ENCODE results near the gene ELOF1.
A peak's percentile ranks its signal among the peaks of the same experiment; 100 is the strongest.

The ELOF1 gene

DNA sequence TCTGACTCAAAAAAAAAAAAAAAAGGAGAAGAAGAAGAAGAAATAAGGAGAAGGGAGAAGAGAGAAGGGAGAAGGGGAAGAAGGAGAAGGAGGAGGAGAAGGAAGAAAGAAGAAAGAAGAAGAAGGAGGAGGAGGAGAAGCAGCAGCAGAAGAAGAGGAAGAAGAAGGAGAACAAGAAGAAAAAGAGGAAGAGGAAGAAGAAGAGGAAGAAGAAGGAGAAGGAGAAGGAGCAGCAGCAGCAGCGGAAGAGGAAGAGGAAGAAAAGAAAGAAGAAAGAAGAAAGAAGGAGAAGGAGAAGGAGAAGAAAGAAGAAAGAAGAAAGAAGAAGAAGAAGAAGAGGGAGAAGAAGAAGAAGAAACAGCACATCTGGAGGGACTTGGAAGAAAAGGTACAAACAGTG, 24.5 kb downstream of the ELOF1 start:
- no peak for DNase-seq

DNA sequence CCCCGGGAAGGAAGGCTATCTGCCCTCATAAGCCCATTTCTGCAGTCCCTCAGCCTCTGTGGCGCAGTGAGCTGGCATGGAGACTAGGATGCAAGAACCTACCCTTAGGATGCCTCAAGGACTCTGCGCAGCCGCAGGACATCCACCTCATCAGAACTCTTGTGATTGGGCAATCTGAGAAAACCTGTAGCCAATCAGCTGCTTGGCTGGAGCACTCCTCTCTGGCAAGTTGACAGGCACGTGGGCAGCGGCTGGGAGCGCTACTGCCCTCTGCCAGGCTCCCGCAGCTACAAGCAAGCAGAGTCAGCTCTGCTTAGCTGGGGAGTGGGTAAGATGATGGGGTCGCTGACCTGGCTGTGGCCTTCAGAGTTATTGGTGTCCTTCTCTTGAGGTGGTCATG, 28.6 kb downstream of the ELOF1 start:
- DNase-seq, result no peak

DNA sequence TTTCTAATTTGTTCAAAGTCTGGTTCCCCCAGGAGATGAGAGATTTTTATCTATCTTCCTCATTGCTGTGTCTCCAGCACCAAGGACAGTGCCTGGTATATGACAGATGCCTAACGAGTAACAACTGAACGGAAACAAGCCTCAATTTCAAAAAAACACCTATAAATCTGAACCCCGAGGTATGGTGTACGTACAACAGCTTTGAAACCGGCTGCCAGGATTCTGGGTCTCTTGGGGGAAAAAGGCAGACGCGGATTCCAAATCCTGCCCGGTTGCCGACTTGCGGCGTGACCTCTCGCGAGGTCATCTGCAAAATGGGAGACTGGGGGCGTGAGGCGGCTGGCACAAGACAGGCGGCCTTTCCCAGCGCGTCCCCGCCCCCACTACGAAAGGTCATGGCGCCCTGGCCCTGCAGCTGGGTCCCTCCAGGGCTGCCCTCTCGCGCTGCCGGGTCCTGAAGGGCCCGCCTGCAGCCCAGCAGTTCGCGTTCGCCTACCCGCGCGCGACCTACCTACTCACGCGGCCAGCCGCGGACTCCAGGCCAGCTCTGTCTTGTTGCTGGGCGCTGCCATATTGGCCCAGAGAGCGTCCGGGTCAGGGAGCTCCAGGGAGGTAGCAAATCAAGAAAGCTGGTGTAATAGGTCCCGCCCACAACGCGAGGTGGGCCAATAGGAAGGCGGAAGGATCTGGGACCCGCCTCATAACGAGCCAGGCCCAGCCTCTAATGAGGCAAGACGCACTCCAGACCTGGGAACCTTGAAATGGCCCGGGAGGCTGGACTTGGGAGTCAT, 30.3 kb downstream of the ELOF1 start, which contains the start of gene ECSIT:
ECSIT (minus strand) TSS at position 584 of the 791 bp plus-strand sequence. CDS start 9,964 bp downstream, outside the sequence.
- peak; percentile 86 for DNase-seq

DNA sequence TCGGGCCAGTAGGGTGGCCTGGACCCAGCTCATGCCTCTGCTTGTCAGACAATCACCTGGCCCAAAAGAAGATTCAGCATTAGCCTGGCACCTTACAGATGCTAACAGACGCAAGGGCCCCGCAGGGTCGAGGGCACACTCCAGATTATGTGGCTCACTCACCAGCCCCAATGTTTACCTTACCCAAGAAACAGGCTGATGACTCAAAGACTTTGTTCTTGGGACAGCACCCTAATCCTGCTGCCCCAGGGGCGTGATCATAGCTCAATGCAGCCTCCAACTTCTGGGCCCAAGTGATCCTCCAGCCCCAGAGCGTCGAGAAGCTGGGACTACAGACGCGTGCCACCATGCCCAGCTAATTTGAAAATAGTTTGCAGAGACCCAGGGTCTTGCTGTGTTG, 39.9 kb downstream of the ELOF1 start:
- DNase-seq, result no peak

DNA sequence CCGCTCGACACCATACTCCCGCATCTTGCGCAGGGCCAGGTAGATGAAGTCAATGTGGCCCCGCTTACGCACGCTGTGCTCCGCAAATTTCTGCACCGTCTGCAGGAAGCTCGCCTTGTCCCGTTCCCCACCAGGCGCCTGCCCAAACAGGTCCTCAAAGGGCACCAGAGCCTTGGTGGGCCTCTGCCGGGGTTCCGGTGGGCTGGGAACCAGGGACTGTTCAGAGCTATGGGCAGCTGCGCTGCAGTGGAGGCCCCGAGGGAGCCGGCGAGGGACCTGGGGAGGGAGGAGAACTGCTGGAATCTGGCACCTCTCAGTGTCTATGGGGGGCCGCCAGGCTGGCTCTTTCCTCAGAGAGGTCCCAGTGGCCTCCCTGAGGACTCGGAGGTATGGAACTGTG, 45.1 kb downstream of the ELOF1 start:
- no peak for DNase-seq

DNA sequence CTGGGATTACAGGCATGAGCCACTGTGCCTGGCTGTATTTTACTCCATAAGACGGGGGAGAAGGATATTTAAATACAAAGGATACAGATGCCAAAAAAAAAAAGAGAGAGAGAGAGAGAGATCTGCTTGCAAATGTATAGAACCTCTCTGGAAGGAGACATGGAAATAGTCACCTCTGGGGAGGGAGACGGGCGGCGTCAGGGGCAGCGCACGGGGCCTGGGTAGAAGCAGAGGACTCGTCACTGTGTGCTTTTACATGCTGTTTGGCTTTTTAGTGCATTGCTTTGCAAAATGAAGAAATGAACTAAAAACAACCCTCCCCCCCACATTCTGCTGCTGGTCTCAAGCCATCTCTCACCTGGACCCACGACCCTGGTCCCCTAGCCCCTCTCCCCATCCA, 48.6 kb downstream of the ELOF1 start:
- DNase-seq, result no peak

DNA sequence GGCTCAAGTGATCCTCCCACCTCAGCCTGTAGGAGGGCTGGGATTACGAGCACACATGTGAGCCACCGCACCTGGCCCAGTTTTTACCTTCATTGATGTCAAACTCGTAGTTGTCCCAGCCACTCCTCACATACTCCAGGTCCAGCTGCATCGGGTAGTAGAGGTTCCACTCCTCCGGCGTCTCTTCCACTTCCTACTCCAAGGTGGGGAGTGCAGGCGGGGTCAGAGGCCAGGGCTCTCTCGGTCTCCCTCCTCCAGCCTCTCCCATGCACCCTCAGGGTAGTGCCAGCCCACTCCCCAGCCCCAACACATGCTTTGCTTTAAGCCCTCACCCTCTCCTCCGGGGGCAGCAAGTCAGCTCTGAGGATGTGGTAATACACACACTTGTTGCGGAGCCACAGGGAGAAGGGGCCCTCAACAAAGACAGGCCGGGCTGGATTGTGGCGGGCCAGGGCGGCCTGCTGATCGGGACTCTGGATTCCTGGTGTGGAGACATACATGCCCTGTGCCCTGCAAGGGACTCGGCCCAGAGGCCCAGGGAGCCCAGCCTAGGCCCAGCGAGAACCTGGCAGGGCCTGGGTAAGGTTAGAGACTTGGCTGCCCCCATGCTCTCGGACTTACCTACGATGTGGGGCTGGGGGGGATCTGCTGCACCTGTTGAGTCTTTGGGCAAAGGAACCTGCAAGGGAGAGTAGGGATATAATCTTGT, 51.5 kb downstream of the ELOF1 start:
- DNase-seq, result no peak

DNA sequence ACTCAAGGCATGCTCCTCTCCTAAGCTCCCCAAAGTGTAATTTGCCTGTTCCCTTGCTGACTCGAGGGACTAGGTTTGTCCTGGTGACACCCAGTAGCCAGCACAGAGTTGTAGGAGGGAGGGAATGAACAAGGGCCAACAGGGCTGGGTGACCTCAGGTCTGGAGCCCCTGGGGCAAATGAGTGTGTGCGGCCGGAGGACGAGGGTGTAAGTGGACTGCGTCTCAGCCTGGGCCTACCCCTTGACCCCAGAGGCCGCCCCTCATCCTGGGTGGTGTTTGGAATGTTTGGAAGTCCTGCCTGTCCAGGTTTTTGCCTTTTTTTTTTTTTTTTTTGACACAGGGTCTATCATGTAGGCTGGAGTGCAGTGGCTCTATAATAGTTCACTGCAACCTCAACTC, 52.1 kb downstream of the ELOF1 start:
- no peak for DNase-seq

DNA sequence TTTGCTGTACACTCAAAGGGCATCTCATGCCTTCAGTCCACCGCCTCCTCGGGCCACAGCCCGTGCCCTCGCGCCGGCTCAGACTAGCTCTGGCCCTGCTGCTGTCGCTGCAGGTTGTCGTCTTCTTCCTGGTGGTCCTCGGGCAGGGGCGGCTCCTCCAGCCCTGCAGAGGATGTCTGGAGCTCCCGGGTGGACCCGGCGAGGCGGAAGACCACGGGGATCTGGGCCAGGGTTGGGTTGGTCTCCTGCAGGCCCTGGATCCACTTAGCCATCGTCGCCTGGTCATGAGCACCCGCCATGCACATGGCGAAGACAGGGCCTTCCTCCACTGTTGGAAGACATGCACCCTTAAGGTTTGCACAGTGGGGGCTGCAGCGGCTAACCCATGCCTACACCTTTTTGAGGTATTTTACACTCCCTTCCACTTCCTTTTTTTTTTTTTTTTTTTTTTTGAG, 52.9 kb downstream of the ELOF1 start:
- no peak for DNase-seq

DNA sequence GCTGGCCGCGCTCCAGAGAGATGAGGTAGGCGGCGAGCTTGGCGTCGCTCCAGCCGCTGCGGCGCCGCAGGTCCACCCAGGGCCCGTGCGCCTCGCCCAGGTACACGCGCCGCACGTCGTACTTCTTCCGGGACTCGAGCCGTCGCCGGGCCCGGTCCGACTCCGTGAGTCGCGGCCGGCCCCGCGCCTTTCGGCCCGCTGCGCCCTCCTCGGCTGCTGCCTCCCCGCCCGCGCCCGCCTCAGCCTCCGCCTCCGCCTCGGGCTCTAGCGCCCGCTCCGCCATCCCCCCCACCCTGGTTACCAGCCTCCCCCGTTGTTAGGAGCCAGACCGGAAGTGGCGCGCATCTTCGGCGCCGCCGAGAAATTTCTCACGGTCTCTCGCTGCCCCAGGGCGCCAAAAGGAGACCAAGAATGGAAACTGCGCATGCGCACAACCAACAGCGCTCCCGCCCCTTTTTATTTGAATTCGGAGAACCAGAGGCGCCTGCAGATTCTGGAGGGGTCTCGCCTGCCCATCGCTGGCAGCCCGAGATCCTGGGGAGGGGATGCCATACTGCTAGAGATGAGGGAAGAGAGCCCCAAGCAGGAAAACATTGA, 53.4 kb downstream of the ELOF1 start, which contains the start of gene ZNF653:
ZNF653 (minus strand) TSS at position 336 of the 597 bp plus-strand sequence; CDS start at position 283, 53 bp downstream.
- peak; percentile 92 for DNase-seq

DNA sequence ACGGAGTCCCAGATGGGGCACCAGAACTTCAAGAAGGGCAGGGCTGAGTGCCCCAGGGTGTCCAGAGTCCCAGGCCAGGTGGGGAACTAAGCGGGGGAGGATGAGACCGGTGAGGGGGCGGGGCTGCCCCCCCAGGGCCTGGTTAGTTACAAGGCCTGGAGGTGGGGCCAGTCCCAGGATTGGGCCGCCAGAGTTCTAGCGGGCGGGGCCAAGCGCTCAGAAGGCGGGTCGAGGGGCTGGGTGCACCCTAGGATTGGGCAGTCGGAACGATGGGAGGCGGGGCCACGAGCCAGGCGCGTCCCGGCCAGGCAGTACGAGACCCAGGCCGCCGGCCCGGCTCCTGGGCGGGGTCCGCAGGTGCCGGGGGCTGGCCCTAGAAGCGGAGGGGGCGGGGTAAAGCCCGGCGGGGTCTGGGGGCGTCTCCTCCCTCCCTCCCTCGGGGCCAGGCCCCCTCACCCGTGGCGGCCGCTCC, 54.0 kb downstream of the ELOF1 start:
- DNase-seq, result peak; percentile 95

DNA sequence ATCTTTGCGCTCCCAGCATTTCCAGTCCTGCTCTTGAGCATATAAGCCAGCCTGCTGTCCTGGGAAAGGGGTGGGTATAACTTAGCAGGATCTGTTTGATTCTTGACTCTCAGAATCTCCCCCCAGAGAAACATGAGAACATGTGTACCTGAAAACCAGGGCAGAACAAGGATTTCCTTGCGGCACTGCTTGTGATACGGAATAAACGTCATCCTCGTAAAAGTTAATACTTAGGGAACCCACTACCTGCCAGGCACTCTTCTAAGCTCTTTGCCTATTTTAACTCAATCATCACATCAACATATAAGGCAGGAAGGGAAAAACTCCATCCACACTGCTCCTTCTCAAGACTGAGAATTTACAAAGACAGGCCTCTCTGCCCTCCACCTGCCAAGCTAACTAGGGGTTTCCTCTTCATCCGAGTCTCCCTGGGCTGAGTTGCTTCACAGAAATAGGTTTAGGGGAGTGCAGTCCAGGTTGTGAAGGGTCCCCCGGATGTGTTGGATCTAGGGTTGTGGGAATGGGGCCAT, 54.5 kb downstream of the ELOF1 start:
- DNase-seq, result no peak
